Stimulated activated CD4-positive, alpha-beta T cell treated with anti-CD3 and anti-CD28 coated beads, Interleukin-15, amount 100 ng/mL, for 48 hours (primary cell): ENCODE results near the gene DDIAS.
"Not testable (repeated sequence)": the region's sequence is repeated elsewhere in the genome, so short reads cannot be mapped to it uniquely, and the experiment has no call there.

Experiments used
- DNase-seq, 2 donors: peaks; one replicate each; pipeline ENCODE4 v3.0.0-alpha.2; 2020; ENCODE audit warnings: low read depth in 2 of 2

The DDIAS gene

DNA sequence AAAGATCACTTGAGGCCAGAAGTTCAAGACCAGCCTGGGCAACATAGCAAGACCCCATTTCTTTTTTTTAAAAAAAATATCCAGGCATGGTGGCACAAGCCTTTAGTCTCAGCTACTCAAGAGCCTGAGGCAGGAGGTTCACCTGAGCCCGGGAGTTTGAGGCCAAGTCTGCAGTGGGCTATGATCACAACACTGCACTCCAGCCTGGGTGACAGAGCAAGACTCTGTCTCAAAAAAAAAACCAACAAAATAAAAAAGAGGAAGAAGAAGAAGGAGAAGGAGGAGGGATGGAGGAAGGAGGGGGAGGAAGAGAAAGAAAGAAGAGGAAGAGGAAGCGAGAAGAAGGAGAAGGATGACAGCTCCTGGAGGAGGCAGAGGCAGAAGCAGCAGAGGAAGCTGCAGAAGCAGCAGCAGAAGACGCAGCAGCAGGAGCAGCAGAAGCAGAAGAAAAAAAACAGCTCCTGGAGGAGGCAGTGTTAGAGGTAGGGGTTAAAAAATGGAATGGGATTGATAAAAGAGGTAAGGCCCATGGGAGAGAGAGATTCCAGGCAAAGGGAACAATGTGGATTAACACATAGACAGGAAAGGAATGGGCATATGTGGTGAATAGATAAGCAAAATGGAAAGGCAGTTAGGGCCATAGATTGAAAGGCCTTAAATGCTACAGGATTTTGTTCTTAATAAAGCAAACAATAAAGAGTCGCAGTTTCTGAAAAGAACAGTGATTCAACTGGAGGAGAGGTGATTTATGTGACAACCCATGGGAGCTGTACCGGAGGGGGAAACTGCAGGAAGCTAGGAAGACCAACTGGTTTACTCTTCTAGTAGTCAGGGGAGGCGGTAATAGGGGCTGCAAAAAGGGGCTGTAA, 12.2 kb upstream of the DDIAS start:
- DNase-seq: no peak

DNA sequence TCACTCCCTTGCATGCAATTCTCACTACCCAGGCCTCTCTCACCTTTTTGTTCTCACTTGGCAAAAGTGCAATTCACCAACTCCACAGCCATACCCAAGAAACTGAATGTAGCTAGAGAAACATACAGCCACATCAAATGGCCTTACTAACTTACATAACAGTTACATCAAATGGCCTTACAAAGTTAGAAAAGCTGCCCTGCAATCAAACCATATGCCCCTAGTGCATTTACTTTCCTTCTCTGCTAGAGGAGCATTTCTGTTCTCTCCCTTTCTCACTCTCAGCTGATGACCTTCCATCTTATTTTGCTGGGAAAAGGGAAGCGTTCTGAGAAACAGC, 11.6 kb upstream of the DDIAS start:
- no peak for DNase-seq

DNA sequence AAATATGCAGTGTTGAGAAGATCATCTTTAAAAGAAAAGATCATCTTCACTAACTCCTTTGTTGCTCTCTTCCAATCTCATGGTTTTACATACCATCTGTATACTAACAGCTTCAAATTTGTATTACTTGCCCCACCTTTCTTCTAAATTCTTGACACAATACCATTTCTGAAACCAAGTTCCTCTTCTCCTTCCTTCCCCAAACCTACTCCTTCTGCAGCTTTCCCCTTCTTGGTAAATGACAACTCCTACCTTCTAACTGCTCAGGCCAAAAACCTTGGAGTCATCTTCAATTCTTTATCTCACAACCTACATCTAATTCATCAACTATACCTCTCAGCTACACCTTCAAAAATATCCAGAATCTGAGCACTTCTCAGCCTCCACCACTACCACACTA, 10.6 kb upstream of the DDIAS start:
- DNase-seq: no peak

DNA sequence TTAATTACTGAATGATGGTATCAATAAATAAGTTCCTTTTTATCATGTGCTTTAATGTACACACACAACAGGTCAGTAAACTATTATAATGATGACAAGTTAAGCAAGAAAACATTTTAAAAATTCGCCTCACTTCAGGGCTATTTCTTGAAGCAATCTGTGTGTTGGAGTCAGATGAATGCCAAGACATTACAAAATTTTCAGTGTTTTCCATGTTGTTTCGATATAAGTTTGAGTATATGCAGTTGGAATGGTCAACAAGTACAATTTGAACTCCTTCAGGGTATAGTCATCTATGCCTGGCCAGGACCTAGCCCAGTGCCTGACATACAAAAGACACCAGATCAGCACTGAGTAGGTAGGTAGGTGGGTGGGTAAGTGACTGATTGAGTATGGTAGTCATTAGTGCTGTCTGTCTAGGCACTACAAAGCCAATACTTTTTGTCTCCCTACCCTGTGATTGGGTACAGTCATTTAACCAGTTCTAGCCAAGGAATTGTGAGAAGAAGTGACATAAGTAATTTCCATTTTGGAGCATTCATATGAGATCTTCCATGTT, 8.8 kb upstream of the DDIAS start:
- DNase-seq: no peak

DNA sequence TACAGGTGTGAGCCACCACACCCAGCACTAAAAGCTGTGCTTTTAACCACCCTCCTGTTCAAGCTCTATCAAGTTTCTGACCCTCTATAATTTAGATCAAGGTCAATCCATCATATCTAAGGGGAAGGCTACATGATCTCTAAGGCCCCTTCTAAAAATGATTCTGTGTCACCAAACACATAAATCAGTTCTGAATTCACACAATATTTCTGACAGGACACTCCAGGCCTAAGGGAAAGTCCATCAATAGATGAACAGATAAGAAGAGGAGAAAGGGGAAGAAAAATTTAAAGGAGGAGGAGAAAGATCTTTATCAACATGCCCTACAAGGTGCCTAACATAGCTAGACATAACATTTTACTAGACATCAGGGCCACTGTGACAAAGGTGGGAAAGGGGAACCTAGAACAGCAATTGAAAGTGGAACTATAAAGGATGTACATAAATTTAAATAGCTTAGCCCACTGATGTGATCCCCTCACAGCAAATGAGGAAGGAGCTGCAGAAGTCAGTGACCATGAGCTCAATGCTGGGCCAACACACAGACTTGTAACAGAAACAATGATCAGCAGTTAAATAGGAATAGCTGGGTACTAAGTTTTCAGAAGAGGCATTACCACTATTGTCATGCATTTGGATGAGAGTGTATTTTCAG, 6.0 kb upstream of the DDIAS start:
- DNase-seq: no peak

DNA sequence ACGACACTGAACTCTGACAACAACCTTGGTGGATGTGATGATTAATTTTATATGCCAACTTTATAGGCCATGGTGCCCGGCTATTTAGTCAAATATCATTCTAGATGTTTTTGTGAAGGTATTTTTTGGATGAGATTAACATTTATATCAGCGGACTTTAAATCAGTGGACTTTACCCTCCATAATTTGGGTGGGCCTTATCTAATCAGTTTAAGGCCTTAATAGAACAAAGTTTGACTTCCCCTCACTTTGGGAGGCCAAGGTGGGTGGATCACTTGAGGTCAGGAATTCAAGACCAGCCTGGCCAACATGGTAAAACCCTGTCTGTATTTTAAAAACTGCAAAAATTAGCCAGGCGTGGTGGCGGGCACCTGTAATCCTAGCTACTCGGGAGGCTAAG, 5.4 kb upstream of the DDIAS start:
- DNase-seq: no peak

DNA sequence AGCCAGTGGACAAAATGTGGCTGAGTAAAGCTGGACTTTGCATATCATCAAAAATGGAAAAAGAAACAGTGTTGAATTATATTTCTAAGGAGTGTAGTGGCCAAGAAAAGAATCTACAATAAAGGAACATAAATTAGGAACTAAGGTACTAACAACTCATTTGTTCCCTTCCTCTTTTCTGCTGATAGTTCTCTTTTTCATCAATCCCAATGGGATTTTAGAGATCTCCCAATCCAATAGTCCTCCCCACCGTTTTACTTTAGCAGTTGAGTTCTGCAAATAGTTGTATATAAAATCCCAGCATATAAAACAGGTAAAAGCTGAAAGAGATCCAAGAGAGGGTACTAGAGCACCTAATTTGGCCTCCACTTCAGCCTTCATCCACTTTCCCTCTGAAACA, 3.3 kb upstream of the DDIAS start:
- no peak for DNase-seq

DNA sequence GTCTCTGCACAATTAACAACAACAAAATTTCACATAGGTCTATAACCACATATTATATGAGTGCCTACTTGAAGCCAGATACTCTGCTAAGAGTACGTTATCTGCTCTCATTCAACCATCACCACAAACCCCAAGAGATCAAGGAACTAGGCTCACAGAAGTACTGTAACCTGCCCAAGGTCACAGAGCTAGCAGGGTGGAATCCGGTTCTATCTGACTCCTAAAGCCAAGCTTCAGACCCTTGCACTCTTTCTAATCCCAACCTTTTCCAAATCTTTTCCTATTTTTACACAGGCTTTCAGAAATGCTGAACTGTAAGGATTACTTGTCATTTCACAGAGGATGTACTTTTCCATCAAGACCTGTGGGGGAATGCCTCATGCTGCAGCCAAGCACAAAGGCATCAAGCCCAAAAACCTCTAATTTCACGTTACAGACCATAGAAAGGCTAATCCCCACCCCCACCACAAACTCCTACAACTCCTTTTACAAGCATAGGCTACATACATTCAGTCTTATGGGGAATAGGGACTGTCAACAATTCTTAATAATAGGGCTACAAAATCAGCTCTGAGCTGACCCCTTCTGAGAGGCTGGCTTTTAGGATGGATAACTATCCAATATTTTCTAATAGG, 2.2 kb upstream of the DDIAS start:
- no peak for DNase-seq

DNA sequence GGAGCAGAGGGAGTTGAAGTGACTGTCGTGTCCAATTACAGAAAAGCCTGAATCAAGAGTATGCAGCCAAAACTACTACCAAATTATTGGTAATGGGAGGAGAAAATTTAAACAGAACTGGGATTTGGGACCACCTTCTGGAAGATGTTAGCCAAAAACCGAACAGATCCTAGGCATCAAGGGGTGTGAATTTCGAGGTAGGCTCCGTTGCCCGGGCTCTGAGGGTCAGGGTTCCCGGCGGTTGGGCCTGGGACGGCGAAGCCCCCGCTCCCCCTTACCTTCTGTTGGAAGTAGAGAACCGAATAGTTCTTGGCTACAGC, 1.6 kb upstream of the DDIAS start:
- DNase-seq: no peak

DNA sequence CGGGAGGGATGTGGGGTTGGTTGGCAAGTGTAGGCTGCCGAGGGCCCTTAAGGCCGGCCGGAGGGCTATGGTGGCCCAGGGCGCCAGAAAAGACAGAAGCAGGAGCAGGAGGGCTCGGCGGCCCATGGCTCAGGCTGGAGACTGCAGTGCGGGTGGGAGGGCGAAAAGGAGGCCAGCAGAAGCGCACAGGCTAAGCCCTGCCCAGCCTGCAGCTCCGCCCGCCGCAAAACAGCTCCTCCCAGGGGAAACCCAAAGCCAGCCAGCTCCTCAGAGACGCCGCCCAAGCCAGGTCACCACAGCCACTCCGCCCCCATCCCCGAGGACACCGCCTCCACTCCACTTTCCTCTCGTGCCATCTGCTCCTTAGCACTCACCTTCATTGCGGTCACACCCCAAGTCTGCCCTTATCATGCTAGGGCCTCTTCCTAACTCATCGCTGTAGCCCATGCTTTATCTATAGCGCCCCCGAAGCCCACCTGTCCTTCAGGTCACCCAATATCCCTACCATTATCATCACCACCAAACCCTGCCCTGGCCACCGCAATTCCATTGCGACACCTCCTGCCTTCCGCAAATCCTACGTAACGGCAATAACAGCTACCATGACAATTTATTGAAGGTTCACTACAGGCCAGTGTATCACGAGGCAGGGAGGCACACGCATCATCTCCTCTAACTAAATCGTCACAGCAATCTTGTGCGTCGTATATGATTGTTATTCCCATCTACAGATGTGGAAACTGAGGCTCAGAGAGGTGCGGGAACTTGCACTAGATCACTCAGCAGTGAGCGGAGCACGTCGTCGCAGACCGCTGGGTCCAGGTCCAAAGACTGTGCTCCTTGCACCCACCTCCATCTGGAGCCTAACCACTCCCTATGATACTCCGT, 1.0 kb upstream of the DDIAS start, which contains the start of gene PRCP:
Gene PRCP (minus strand): TSS at position 154 of the 888 bp plus-strand sequence. CDS start 28 bp downstream, at position 126.
- peak; percentile 91 to 93 for DNase-seq

DNA sequence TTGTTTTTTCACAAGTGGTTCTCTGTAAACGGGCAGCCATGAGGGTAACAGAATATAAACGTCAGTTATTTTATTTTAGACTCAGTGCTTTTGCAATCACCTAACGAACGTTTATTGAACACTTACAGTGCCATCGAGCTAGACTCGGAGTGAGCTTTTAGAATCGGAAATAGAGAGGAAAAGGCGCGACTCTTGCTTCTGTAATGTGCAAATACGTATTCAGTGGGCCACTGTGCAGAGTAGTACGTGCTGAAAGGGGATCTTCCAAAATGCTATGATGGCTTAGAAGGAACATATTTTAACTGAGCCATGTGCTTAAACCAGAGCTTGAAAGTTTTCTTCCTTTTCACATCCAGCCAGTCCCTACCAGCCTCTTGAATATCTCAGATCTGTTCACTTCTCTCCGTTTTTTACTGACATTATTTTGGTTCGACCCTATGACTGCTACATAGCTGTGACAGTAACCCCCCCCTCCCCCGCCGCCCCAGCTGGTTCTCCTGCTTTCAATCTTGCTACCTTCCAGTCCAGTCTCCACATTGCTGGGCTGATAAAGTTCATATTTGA, 468 bp downstream of the DDIAS start:
- DNase-seq: no peak

DNA sequence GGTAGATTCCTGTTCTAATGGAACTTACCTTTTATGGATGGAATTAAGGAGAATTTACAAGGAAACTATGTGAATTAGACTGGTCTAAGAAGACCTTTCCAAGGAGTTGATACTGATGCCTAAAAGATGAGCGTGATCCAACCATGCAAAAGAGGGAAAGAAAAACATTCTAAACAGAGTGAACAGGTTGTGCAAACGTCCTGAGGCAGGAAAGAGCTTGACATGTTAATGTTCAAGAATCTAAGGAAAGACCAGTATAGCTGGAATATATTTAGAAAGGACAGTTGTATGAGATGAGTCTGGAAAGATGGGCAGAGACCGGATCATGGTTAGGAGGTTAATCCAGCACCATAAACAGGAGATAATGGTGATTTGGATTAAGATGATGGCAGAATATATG, 1.3 kb downstream of the DDIAS start:
- DNase-seq: no peak

DNA sequence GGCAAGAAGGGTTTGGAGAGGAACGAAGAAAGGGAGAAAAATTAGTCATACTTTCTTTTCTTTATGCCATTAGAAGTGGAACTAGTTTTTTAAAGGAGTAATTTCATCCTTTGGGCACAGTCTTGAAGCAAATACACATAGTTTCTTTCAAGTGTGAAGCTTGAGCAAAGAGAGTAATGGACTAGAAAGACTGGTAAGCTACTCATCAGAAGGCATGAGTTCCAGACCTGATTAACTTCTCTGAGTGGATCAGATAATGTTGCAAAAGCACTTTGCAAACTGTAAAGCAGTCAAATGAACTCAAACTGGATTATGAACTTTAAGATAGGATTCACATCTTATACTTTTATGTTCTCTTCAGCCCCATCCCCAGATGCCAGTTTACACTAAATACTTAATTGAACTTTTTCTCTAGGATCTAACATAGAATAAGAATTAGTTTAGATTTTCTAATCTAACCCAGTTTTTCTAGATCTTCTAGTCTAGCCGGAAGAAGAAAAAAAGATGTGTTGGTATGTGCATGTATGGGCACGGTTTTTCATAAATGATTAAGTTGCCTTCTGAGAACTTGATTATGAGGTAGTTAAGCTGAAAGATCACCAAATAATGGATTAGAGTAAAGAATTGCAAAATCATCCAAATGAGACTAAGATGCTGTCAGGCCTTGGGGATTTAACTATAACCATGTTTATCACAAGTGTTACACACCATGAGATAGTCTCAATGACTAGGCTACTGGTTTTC, 2.5 kb downstream of the DDIAS start:
- no peak for DNase-seq

DNA sequence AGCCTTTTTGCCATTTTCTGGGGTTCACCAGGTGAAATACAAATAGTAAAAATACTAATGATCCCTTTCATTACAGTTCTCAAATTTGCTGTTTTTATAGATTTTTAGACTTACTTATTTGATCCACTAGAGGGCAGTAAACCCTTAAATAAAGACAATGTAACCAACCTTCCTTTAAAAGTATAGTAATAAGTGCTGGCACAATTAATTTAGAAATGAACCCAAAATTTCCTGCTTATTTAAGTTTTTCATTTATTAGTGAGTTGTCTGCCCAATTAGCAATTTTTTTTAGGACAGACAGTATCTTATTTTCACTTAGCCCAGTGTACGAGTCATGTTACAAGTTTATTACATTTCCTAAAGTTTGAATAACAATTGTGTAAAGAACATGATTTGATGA, 4.7 kb downstream of the DDIAS start:
- DNase-seq: no peak

DNA sequence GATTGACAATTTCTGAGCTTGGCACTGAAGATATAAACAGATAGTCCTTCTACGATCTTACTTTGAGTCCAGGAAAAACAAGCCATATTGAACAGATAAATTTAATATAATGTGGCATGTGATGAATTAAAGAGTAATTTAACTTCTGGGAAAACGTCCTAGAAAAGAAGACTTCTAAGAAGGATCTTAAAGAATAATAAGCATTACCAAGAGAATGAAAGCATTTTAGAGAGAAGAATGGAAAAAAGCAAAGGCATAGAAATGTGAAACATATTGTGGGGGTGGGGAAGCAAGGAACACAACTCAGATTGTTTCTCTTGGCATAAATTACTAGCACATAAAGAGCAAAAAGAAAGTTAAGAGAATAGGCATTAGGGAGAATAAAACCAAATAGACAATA, 5.4 kb downstream of the DDIAS start:
- no peak for DNase-seq

DNA sequence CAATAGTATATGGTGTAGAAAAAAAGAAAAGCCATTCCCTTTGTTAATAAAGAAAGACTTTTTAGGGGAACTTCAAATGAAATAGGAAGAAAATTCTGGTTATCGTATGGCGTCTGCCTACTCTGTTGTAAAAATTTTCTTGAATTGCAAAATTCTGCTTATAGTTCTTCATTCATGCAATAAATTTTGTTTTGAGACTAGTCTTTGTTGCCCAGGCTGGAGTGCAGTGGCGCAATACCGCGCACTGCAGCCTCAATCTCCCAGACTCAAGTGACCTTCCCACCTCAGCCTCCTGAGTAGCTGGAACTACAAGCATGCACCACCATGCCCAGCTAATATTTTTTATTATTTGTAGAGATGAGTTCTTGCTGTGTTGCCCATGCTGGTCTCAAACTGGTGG, 5.8 kb downstream of the DDIAS start:
- no peak for DNase-seq

DNA sequence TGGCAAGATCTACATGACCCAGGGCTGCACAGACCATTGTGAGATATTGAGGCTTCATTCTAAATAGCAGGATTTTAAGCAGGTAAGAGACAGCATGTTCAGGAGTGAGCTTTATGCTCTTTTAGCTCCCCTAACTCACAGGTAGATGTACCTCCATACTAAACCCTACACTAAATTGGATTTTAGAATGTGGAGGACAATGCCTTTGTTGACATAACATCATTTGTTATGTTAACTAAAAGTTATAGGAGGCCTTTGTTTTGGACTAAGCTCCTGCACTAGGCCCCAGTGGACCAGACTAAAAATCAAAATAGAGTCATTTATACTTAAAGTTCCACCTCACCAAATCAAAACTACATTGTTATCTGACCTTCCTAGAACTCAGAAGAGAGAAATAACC, 6.8 kb downstream of the DDIAS start:
- no peak for DNase-seq

DNA sequence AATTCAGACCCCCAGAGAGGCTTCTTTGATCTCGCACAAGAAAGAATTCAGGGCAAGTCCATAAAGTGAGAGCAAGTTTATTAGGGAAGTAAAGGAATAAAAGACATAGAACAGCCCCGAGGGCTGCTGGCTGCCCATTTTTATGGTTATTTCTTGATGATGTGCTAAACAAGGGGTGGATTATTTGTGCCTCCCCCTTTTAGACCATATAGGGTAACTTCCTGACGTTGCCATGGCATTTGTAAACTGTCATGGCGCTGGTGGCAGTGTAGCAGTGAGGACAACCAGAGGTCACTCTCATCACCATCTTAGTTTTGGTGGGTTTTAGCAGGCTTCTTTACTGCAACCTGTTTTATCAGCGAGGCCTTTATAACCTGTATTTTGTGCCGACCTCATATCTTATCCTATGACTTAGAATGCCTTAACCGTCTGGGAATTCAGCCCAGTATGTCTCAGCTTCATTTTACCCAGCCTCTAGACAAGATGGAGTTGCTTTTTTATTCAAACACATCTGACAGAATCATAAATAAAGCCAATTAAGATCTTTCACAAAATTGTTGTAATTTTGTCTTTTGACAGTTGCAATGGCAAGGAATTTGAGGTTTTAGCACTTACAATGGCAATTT, 7.6 kb downstream of the DDIAS start:
- DNase-seq: no peak

DNA sequence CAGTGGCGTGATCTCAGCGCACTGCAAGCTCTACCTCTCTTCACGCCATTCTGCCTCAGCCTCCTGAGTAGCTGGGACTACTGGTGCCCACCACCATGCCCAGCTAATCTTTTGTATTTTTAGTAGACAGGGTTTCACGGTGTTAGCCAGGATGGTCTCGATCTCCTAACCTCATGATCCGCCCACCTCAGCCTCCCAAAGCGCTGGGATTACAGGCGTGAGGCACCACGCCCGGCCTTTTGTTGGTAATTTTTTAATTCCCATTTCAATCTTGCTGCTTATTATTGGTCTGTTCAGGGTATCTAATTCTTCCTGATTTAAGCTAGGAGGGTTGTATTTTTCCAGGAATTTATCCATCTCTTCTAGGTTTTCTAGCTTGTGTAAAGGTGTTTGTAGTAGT, 18.2 kb downstream of the DDIAS start:
- DNase-seq: not testable (repeated sequence)

DNA sequence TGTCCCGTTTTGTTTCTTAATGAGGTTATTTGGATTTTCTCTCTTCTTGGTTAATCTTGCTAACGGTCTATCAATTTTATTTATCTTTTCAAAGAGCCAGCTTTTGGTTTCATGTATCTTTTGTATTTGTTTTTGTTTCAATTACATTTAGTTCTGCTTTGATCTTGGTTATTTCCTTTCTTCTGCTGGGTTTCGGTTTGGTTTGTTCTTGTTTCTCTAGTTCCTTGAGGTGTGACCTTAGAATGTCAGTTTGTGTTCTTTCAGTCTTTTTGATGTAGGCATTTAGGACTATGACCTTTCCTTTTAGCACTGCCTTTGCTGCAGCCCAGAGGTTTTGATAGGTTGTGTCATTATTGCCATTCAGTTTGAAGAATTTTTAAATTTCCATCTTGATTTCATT, 18.7 kb downstream of the DDIAS start:
- DNase-seq: not testable (repeated sequence)
